HepG2 (cell line): Measurements from ENCODE around the gene HIGD1A. TPM values are rescaled to one million over a fixed set of nuclear protein-coding genes. Genes with fewer than 3 reads are reported as not detected.

Source experiments
- ATAC-seq: fragments of 200-7000 bp; cut with Tn5 transposase; 3 replicates; pipeline ENCODE4 v1.9.1; 2020; ENCODE audit warnings: mild to moderate bottlenecking, moderate library complexity
- BruUV-seq: library from RNA; stranded (reverse); fragments of 400-500 nt; replicated peaks from 2 replicates; lab custom pipeline; 2021; lab: Mats Ljungman, UMichigan
- CTCF ChIA-PET: fragments of 300-600 bp; formaldehyde crosslinking; extraction: SDS; loops from one replicate; lab custom pipeline; 2021; ENCODE audit warnings: low total read pairs, inconsistent platforms, low intra/inter-chr PET ratio; lab: Yijun Ruan, JAX
- POLR2A ChIA-PET: fragments of 350-600 bp; sonication (Branson Sonifier 250); formaldehyde crosslinking; loops from one replicate; lab custom pipeline; 2020; ENCODE audit warnings: antibody characterized with exemption, inconsistent platforms; lab: Yijun Ruan, JAX
- DNase-seq: peaks from one replicate; pipeline ENCODE4 v3.0.0-alpha.2; 2015; ENCODE audit warnings: low spot score
- FAIRE-seq: peaks from 3 replicates; lab custom pipeline; 2011; peaks lifted over from hg19 to GRCh38; lab: Jason Lieb, UNC
- H2AFZ ChIP-seq: one replicate; pipeline ENCODE4 v1.6.1; 2011; ENCODE audit warnings: low read length, inconsistent platforms
- H3K27ac ChIP-seq: fragments of 300-600 bp; 3 replicates; pipeline ENCODE4 v1.8.0; 2011; ENCODE audit warnings: mixed run types, mild to moderate bottlenecking, mixed read lengths, low read length, inconsistent platforms; ENCODE audit not compliant: insufficient read depth; ENCODE audit errors: extremely low read length
- H3K27me3 ChIP-seq, 2 experiments: fragments of 200-600 bp in 1 of 2; 2 replicates in 1 of 2; 3 replicates in 1 of 2; pipeline versions ENCODE4 v1.6.0 to v1.8.0; 2011; ENCODE audit warnings: low read length in 2 of 2, mild to moderate bottlenecking in 2 of 2, moderate library complexity in 2 of 2, inconsistent platforms in 1 of 2; ENCODE audit not compliant: insufficient read depth in 2 of 2, control insufficient read depth in 1 of 2
- H3K36me3 ChIP-seq, 2 experiments: fragments of 200-600 bp in 1 of 2; replicated peaks in 1 of 2; 2 replicates in 1 of 2; 3 replicates in 1 of 2; pipeline versions ENCODE4 v1.5.1 to v1.8.0; 2011; ENCODE audit warnings: low read length in 2 of 2, inconsistent platforms in 1 of 2; ENCODE audit not compliant: insufficient read depth in 2 of 2, control insufficient read depth in 1 of 2
- H3K4me1 ChIP-seq: 2 replicates; pipeline ENCODE4 v1.5.1; 2012; ENCODE audit warnings: low read length, inconsistent platforms; ENCODE audit not compliant: insufficient read depth
- H3K4me2 ChIP-seq: 2 replicates; pipeline ENCODE4 v1.6.0; 2011; ENCODE audit warnings: low read depth, low read length, inconsistent platforms
- H3K4me3 ChIP-seq, 3 experiments: fragments of 200-600 bp in 1 of 3; sonication (generic), shearing (Covaris generic) in 1 of 3; replicated peaks in 1 of 3; 2 replicates each; pipeline ENCODE4 v1.5.1; 2011 to 2016; ENCODE audit warnings: low read length in 3 of 3, inconsistent platforms in 2 of 3, low read depth in 2 of 3, mild to moderate bottlenecking in 2 of 3, control low read depth in 1 of 3, mixed read lengths in 1 of 3; ENCODE audit not compliant: insufficient read depth in 1 of 3
- H3K79me2 ChIP-seq: one replicate; pipeline ENCODE4 v1.6.1; 2011; ENCODE audit warnings: low read length, inconsistent platforms; ENCODE audit not compliant: insufficient read depth
- H3K9ac ChIP-seq: 2 replicates; pipeline ENCODE4 v1.6.0; 2011; ENCODE audit warnings: mild to moderate bottlenecking, low read depth, low read length, inconsistent platforms; ENCODE audit not compliant: insufficient read depth
- H3K9me3 ChIP-seq: 2 replicates; pipeline ENCODE4 v1.5.1; 2012; ENCODE audit warnings: mild to moderate bottlenecking, low read length
- H4K20me1 ChIP-seq: 2 replicates; pipeline ENCODE4 v1.6.0; 2011; ENCODE audit warnings: inconsistent platforms, mild to moderate bottlenecking, low read length, moderate library complexity; ENCODE audit not compliant: insufficient read depth
- AKNA ChIP-seq: sonication (generic); formaldehyde crosslinking; IDR thresholded peaks from 2 replicates; pipeline ENCODE4 v1.4.0; 2020; ENCODE audit warnings: missing genetic modification reagents, borderline replicate concordance
- CTCF ChIP-seq: sonication (generic); formaldehyde crosslinking; IDR thresholded peaks from 2 replicates; pipeline ENCODE4 v1.5.0; 2020; ENCODE audit warnings: mild to moderate bottlenecking, missing genetic modification reagents, moderate library complexity
- IKZF5 ChIP-seq: IDR thresholded peaks from 2 replicates; pipeline ENCODE4 v1.6.1; 2018; ENCODE audit warnings: missing genetic modification reagents, mild to moderate bottlenecking, missing compliant biosample characterization
- MXD1 ChIP-seq: sonication (generic); formaldehyde crosslinking; IDR thresholded peaks from 2 replicates; pipeline ENCODE4 v1.4.0; 2020; ENCODE audit warnings: mild to moderate bottlenecking, missing genetic modification reagents
- RNF219 ChIP-seq: sonication (generic); formaldehyde crosslinking; IDR thresholded peaks from 2 replicates; pipeline ENCODE4 v1.5.0; 2020; ENCODE audit warnings: mild to moderate bottlenecking, missing genetic modification reagents
- SALL1 ChIP-seq: sonication (generic); formaldehyde crosslinking; IDR thresholded peaks from 2 replicates; pipeline ENCODE4 v1.8.0; 2022; ENCODE audit warnings: mild to moderate bottlenecking, missing genetic modification reagents
- SMYD3 ChIP-seq: sonication (generic); formaldehyde crosslinking; IDR thresholded peaks from 2 replicates; pipeline ENCODE4 v1.8.1; 2023; ENCODE audit warnings: mild to moderate bottlenecking, missing genetic modification reagents
- SNAI1 ChIP-seq: sonication (generic); formaldehyde crosslinking; IDR thresholded peaks from 2 replicates; pipeline ENCODE4 v1.5.0; 2020; ENCODE audit warnings: mild to moderate bottlenecking, missing genetic modification reagents, borderline replicate concordance
- SOX6 ChIP-seq, 2 experiments: fragments of 450-650 bp in 1 of 2; sonication (generic) in 1 of 2; formaldehyde crosslinking in 1 of 2; IDR thresholded peaks; 2 replicates each; pipeline versions ENCODE4 v1.4.0 to v1.6.1; 2017 to 2020; ENCODE audit warnings: antibody characterized with exemption in 1 of 2, mild to moderate bottlenecking in 1 of 2, missing genetic modification reagents in 1 of 2
- ZNF580 ChIP-seq: IDR thresholded peaks from 2 replicates; pipeline ENCODE4 v1.6.1; 2016; ENCODE audit warnings: low read depth, borderline replicate concordance
- WGBS: methylation state at CpG from one replicate; pipeline ENCODE4 v1.1.6; 2017; ENCODE audit warnings: low lambda C conversion rate; 5-methylcytosine and 5-hydroxymethylcytosine counted together
- in situ Hi-C: cut with HindIII; loops from 2 replicates; pipeline ENCODE4 v1.10.0; 2017; ENCODE audit warnings: low pct_unique_long_range_greater_than_20kb; ENCODE audit not compliant: extremely low pct_ligation_motif_present
- intact Hi-C: fragments of 100-400 bp; cut with micrococcal nuclease; formaldehyde crosslinking; loops from one replicate; pipeline ENCODE4 v1.10.0; 2022; ENCODE audit not compliant: unreplicated experiment
- polyA plus RNA-seq, 8 experiments: library from polyadenylated mRNA; depleted of rRNA in 3 of 8; stranded (reverse) in 7 of 8; unstranded in 1 of 8; fragments of >200 nt; fragmentation: Illumina TruSeq in 4 of 8; extraction: Trizol in 4 of 8; gene quantifications; 2 replicates each; pipeline versions ENCODE4 v1.2.1 to v1.2.3, GENCODE V29; 2011 to 2016; ENCODE audit warnings: low read depth in 4 of 8, missing spikeins in 1 of 8, mixed read lengths in 1 of 8; ENCODE audit not compliant: insufficient read depth in 1 of 8
- total RNA-seq, 5 experiments: library from RNA; depleted of rRNA; stranded (reverse); fragments of >200 nt; fragmentation: Illumina TruSeq; extraction: Trizol; gene quantifications; 2 replicates each; pipeline ENCODE4 v1.2.3, GENCODE V29; 2016; ENCODE audit warnings: low read depth in 1 of 5

Gene HIGD1A
- total and polyA plus RNA-seq, 2 of the 13 experiments (the other 11 are each of a cell fraction or from before 2014, with no cell fraction given), result 222 to 253 TPM

- DNase-seq (peak; percentile 78), ATAC-seq (peak; percentile 92), FAIRE-seq (peak; percentile 67)
- Histone ChIP-seq H2AFZ (peak overlapping the region; percentile 67), H3K9ac (0 out of 2 replicates have a peak overlapping the region, but pooled peaks have one; percentile 11), H3K4me2 (peak overlapping the region; percentile 43), H3K4me1 (peaks cover 81% of the 10 kb centered on the region), H3K36me3 (no peaks in the 10 kb centered on the region), H3K27me3 (no peaks in the 10 kb centered on the region), H4K20me1 (no peaks in the 10 kb centered on the region), H3K27ac (peak overlapping the region; percentile 54), H3K79me2 (no peaks in the 10 kb centered on the region), H3K4me3 (no peak overlapping the region), H3K9me3 (no peaks in the 10 kb centered on the region)
- CTCF ChIA-PET, result interaction anchor here (1.0 to 1.4 kb wide), 2 partner anchors 10 to 39 kb away, joined by 3 to 4 read pairs; no protein-coding TSS in a partner anchor
- BruUV-seq, result no TSS peak
- in situ Hi-C loops (no loop called here), intact Hi-C loops (no loop called here)
- WGBS, result 10% methylated on average over 1 of the region's 2 CpGs
- POLR2A ChIA-PET, result interaction anchor here (1.2 to 3.8 kb wide), 5 partner anchors 10 to 49 kb away, joined by 3 to 61 read pairs (median 4); partner anchors contain the start of genes ACKR2 and HIGD1A
- peak; percentile 57 for TF ChIP-seq CTCF
- TF ChIP-seq RNF219 (CRISPR knock-in tag), result no peak
- TF ChIP-seq MXD1 (CRISPR knock-in tag), result no peak
- no peak for TF ChIP-seq SOX6 (IDR thresholded peaks at IDR 0.05)
- peak; percentile 40 for TF ChIP-seq SOX6 (CRISPR knock-in tag; IDR thresholded peaks at IDR 0.05)
- TF ChIP-seq AKNA (CRISPR knock-in tag), result no peak
- no peak for TF ChIP-seq SMYD3 (CRISPR knock-in tag)
- peak; percentile 34; the same call in 1 of the 2 replicates for TF ChIP-seq IKZF5 (CRISPR knock-in tag)
- TF ChIP-seq ZNF580, result peak; percentile 47; the same call in 1 of the 2 replicates
- TF ChIP-seq SALL1 (CRISPR knock-in tag), result peak; percentile 71
- TF ChIP-seq SNAI1 (CRISPR knock-in tag), result no peak
Measured at GRCh38 chr3:42819351-42819965, 15.2 kb upstream of the HIGD1A start.
